HTR-8/SVneo (cell line): Measurements from ENCODE around the gene TSEN2.
"Not testable (repeated sequence)": the region's sequence is repeated elsewhere in the genome, so short reads cannot be mapped to it uniquely, and the experiment has no call there.

Source experiments
- DNase-seq: peaks from one replicate; pipeline ENCODE4 v3.0.0; 2011; ENCODE audit warnings: low spot score, mixed read lengths; ENCODE audit not compliant: insufficient read length
- FAIRE-seq: peaks from 2 replicates; lab custom pipeline; 2011; peaks lifted over from hg19 to GRCh38; lab: Jason Lieb, UNC

Gene TSEN2

DNA sequence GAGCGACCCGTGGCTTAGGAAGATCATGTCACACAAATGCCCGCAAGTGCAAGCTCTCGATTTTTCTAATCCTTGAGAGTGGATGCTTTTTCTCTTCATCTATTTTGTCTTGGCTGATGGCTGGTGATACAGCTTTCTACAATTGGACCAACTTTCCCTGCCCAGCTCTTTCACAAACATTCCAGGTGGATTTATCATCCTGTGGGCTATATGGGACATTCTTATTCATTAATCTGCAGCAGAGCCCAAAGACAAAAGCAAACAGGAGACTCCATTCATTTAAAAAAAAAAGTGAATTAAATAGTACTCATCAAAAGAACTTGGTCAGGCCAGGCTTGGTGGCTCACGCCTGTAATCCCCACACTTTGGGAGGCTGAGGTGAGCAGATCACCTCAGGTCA is 14.2 kb upstream of the TSEN2 start:
- no peak for DNase-seq
- FAIRE-seq = no peak

DNA sequence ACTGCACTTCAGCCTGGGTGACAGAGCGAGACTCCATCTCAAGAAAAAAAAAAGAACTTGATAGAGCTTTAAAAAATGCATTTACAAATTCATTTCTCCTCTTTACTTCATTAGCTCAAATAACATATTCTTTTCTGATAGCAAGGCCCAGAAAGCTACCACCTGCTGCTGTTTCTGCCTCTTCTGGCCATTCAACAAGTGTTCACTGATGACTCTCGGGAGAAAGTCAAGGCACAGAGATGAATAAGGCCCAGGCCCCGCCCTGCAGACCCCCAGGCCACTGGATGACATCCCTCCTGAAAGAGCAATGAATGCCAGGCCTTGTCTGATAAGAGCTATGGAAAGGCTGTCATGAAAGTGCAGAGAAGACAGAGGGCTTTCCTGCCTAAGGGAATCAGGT is 13.6 kb upstream of the TSEN2 start:
- FAIRE-seq = no peak
- DNase-seq = no peak

DNA sequence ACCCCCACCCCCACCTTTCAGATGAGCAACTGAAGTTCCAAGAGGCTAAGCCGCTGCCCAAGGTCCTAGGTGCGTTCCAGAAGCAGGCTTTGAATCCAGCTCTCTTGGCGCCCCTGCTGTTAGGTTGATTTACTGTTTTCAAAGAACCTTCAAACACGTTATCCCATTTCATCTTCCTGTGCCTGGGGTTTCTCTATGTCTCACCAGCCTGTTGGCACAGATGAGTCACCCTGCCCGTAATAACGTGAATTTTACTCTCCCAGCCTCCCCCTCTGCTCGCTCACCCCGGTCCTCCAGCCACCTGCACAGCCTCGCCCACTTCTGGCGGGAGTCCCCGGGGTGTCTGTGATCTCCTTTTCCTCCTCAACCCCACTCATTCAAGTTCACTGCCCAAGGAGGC is 13.0 kb upstream of the TSEN2 start:
- FAIRE-seq = no peak
- peak; percentile 47 for DNase-seq

DNA sequence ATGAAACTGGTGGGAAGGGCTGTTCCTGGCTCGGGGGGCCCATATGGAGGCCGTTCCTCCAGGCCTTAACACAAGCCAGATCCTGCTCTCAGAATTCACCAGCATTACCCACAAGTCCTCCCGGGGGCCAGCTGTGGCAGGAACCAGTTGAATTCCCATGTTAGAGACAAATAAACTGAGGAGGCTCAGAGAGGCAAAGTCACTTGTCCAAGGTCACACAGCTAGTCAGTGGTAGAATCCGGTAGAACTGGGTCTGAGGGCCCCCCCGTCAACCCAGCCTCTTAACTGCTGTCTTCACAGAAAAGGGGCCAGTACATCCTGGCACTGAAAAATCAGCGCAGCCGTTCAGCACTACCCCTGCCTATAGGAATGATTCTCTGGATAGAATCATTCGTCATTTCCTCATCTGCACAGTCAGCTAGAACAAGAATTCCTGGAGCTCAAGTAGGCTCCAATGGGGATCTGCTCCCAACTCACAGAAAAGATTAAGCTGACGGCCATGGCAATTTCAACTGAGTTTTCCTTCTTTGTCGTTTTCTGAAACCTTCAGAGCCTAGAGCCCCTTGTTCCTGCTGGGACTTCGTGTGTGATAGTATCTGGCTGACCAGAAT is 12.2 kb upstream of the TSEN2 start:
- FAIRE-seq = no peak
- DNase-seq = no peak

DNA sequence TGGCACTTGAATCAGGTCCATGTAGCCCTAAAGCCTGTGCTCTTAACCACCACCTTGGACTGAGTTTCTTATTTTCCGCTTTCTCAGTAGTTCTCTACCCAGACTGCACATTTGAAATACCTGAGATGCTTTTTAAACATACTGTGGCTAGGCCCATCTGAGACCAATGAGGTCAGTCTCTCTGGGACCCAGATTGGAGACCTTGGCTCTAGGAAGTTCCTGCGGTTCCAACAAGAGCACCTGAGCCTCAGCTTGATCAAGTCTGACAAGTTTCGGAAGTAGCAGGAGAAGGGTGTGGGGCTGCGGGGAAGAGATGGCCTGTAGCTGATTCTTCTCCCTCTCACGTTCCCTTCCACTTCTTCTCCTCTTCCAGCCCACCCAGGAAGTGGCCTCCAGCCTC is 11.5 kb upstream of the TSEN2 start:
- no peak for DNase-seq
- FAIRE-seq = no peak

DNA sequence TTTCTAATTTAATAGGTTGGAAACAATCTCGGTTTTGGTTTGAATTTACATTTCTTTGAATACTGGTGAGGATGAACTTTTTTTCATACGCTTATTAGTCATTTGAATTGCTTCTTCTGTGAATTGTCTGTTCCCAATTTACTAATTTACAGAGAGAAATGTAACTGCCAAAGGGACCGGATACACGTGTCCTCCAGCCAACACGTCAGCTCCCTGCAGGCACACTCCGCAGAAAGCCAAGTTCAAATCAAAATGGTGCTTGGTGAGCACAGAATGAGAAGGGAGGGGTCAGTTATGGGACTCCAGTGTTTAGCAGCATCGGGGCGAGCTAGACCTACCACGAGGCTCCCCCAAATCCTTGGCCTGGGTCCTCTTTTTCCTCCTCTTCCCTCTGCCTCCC is 10.8 kb upstream of the TSEN2 start:
- no peak for DNase-seq
- FAIRE-seq = no peak

DNA sequence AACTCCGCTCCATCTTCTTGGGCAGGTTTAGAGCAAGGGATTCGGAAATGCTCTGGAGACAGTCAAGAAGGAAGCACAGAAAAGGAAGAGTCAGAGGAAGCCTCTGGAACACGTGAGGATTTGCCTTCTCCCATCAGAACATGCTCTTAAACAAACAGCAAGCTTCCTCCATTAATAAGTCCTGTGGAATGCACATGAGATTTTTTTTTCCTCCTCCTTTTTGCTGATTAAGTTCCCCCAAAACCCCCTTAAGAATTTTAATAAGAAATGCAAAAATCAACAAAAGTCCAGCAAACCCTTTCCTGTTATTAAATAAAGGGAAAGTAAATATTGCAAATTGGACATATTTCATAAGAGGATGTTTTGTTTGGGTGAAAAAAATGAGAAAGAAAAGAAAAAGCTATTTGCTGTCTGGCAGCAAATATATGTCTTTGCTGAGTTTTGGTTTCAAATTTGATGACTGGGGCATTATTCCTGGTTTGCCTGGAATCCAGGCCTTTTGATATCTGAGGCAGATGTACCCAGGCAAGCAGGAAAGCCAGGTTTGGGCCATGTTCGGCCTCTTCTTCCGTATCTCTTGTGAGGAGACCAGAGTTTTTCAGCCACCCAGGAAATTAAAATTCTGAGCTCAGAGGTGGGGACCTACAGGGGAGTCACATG is 7.9 kb upstream of the TSEN2 start:
- DNase-seq (no peak), FAIRE-seq (no peak)

DNA sequence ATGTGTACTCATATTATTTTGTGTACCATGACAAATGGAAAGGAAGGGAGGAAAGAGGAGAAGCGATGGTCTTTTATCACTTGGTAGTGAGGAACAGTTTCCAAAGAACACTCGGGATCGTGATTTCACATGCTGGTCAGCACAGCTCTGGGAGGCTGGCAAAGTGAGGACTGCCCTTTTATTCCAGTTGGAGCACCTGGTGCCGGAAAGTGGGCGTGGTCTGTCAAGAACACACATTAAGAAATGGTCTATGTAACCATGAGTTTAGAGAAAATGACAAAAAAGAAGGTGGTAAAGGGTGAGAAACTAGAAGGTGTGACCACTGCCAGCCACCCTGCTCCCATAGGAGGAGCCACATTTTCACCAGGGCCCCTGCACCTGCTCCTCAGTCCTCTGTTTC is 7.0 kb upstream of the TSEN2 start:
- FAIRE-seq (no peak), DNase-seq (no peak)

DNA sequence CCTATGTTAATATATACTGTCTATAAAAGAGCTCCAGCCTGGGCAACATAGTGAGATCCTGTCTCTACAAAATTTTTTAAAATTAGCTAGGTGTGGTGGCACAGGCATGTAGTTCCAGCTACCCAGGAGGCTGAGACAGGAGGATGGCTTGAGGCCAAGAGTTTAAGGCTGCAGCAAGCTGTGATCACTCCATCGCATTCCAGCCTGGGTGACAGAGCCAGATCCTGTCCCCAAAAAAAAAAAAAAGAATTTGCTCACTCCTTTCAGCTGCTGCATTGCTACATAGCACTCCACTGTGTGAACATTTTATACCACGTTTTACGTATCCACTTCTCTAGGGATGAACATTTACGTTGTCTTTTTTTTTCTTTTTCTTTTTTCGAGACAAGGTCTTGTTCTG is 6.0 kb upstream of the TSEN2 start:
- FAIRE-seq (no peak), DNase-seq (no peak)

DNA sequence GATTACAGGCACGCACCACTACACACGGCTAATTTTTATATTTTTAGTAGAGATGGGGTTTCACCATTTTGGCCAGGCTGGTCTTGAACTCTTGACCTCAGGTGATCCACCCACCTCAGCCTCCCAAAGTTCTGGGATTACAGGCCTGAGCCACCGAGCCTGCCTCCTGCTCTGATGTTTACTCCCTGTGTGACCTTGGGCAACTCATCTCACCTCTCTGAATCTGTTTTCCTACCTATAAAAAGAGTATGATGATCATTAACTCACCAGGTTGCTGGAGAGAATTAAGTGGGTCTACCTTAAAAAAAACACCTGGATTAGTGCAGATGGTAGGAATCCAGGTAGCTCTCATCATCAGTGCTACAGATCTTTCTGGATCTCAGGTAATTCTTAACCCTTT is 5.1 kb upstream of the TSEN2 start:
- not testable (repeated sequence) for FAIRE-seq, DNase-seq

DNA sequence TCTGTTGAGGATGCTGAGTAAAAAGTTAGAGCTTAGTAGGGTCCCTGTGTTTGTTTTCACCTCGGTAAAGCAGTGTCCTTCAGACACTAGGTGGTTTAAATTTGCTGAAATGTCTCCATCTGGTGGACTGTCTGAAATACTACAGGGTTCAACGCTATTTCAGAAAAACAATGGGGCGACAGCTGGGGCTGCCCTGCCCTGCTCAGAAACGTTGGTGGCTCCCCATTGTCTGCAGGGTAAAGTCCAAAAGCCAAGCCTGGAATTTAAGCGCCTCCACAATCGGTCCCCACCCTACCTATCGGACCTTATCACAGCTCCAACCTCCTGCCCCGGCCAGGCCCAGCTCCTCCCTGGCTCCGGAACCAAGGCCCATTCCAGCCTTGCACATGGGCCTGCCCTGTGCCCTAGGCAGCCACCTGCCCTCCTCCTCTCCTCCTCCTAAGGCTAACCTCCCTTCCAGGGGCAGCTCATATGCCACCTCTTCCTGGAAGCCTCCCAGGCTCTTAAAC is 4.3 kb upstream of the TSEN2 start:
- DNase-seq = peak; percentile 64
- FAIRE-seq = no peak

DNA sequence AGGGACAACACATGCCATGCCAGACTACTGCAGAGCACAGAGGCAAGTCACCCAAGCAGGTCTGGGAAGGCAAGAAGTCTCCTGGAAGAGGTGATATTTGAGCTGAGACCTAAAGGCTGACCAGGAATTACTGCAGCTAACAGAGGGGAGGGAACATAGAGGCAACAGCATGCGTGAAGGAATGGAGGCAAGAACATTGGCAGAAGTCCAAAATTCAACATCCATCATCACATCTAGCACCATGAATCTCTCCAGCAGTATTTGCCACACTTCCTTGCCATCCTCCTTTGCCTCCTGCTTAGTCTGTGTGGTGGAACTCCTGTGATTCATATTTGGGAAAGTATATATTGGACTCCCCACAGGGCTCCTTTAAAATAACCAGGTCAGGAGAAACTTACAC is 870 bp upstream of the TSEN2 start:
- no peak for FAIRE-seq
- no peak for DNase-seq

DNA sequence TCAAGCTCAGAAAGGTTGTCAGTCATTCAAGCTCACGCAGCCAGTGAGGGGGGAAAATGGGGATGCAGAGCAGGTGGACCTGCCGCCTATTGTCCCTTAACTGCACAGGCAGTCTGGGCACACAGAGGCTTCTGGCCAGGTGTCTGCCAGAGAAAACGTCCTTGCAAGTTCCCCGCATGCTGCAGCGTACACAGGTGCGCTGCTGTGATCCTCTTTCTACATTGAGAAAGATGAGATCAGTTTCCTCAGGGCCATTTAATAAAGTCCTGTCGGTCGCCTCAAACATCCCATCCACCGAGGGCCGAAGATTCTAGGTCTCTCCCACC is 445 bp upstream of the TSEN2 start:
- no peak for FAIRE-seq
- DNase-seq = no peak

DNA sequence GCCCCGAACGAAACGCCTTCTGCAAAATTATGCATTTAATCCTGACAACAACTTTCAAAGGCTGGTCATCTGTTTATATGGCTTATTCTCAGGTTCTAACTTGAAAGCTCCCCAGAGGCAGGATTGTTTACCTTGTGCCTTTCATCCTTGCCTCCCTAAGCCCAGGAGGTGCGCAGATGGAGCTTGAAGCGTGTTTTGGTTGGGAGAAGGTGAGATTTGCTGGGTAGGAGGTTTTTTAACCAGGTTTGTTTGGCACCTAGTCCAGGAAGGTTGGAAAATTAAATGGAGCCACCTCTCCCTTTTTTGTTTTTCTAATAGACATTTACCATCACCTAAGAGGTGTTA is 675 bp downstream of the TSEN2 start:
- FAIRE-seq (no peak), DNase-seq (no peak)

DNA sequence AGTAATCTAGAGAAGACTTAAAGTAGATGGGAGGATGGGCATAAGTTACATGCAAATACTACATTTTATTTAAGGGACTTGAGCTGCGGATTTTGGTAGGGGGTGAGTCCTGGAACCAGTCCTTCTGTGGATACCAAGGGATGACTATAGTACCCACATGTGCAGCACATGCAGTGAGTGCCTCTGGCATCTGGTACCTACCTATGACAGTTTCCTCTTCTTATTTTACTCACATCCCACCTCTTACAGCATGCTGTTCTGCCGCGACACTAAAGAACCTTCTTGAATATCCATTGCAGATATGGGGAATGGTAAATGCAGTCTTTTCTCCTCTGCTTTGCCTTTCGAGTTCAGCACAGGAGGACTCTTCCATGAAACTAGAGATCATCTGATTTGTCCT is 1.7 kb downstream of the TSEN2 start:
- no peak for FAIRE-seq
- no peak for DNase-seq

DNA sequence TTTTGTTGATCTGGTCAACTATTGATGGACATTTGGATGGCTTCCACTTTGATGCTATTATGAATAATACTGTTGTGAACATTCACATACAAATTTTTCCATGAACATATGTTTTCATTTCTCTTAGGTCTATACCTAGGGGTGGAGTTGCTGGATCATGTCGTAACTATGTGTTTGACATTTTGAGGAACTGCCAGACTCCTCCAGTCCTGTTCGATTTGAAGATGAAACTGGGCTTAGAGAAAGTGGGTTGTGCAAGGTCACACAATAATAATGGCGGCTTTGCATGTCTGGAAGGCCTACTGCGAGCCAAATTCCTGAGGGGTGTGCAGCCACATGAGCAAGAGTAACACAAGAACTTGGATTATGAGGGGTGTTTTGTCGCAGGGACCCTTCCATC is 2.6 kb downstream of the TSEN2 start:
- DNase-seq = no peak
- FAIRE-seq = no peak

DNA sequence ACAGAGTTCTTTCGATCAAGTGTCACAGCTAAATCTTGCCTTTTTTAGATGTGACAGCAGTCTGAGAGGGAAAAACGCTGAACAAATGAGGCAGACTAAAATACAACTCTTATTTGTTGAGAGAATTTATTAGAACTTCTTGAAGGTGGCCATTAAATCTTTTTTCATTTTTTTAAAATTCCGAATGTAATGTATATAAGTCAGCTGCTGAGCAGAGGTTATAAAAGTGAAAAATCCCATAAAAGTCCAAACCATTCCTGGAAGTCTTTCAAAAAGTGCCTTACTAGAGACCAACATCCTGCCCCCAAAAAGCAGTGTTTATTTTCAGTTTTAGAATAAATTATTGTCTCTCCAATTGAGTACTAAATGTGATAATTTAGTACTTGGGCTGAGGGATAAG is 3.1 kb downstream of the TSEN2 start:
- DNase-seq (no peak), FAIRE-seq (no peak)

DNA sequence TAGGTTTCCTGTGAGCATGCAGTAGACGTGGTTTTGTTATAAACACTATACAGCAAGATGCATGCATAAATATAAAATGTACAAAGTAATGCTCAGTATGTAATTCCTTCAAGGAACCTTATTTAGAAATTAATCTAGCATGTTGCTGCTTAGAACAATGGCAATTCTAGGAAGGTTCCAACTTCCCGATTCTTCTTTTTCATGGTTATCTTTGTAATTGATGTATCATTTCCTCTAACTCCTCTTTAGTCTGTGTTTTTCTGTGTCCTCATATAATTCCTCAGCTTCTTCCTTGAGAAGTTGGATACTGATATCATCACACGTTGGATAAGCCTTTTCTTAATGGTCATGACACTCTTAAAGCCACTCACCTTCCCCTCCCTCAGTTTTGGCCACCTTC is 3.5 kb downstream of the TSEN2 start:
- FAIRE-seq = no peak

DNA sequence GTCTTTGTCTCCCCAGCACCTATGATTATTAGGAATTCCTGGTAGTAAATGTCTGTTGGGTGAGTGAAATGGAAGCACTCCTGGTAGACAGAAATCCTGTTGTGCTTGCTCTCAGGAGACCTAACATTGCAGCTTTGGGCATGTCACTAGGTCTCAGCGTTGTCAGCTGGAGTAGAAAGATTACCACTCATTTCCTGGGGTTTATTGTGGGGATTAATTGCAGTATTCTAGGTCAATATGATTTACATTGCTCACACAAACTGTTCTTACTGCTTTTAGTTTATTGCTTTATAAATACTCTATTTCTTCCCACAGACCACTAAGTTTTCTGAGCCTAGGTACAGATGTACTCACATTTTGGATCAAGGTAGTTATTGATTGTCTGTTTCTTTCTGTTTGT is 5.1 kb downstream of the TSEN2 start:
- no peak for FAIRE-seq
- DNase-seq = no peak

More for the DNA sequence above, 3.5 kb downstream of the TSEN2 start:
- no peak for DNase-seq

DNA sequence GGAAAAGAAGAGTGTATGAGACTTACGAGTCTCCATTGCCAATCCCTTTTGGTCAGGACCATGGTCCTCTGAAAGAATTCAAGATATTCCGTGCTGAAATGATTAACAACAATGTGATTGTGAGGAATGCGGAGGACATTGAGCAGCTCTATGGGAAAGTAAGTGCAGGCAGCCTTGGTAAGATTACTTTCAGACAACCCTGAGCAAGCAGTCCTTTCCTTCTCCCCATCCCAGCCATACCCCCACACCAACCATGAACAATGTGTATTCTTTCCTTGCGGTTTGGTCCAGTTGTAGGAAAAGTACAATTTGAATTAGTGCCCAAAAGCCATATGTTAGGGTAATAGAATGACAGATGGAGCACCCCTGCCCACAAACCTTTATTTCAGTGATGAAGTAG is 5.6 kb downstream of the TSEN2 start:
- FAIRE-seq (no peak), DNase-seq (no peak)

DNA sequence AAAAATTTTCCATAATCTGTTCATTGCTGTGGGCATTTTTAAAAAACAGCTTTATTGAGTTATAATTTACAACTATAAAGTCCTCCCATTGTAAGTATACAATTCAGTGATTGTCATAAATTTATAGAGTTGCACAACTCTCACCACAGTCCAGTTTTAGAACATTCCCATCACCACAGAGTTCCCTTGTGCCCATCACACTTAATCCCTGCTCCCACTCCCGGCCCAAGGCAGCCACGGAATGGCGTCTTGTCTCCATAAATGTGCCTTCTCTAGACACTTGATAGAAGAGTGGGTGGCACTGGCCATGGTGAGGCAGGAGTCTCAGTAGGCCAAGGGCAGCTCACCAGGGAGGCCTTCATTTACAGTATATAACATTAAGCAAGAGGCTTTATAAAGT is 6.3 kb downstream of the TSEN2 start:
- FAIRE-seq = no peak
- DNase-seq = no peak

DNA sequence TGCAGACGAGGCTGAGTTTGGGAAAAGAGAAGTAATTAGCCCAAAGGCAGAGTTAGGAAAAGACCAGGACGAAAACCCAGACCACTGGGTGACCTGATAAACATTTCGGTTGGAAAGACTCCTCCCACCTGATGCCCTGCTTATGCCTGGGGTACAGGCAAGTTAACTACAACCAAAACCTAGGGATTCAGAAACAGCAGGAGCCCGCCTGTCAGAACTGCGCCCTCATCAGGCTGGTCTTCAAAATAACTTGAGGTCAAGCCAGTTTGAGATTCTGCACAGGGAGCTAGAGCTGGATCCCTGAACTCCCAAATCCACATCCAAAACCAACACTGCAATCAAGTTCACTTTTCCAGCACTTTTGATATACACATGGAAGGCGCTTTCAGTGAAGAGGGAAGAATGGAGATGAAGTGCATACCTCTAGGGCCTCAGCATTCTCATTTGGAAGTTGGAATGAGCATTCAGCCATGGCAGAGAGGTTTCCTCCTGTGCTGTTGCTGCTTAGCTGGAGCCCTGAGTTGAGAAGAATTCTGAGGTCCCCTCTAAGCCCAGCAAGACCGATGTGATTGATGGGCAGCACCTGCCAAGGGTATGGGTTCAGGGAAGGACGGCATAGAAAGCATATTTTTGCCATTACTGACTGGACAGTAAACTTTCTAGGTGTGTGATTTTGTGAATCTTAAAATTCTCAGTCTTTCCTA is 11.6 kb downstream of the TSEN2 start:
- no peak for FAIRE-seq
- DNase-seq = no peak
